AG10803 (cell line): ENCODE data around the gene KLHL3.

Source experiments
- DNase-seq: peaks from one replicate; pipeline ENCODE4 v3.0.0; 2010; ENCODE audit warnings: low read depth
- H3K4me3 ChIP-seq: 2 replicates; pipeline ENCODE4 v1.5.1; 2011; ENCODE audit warnings: mild to moderate bottlenecking, low read length, control low read depth
- TF ChIP-seq, protein P1 (sequence below): conservative IDR thresholded peaks from 2 replicates; pipeline ENCODE4 v1.5.1; 2011; ENCODE audit warnings: mild to moderate bottlenecking, low read length, control low read depth, inconsistent platforms

The KLHL3 gene

DNA sequence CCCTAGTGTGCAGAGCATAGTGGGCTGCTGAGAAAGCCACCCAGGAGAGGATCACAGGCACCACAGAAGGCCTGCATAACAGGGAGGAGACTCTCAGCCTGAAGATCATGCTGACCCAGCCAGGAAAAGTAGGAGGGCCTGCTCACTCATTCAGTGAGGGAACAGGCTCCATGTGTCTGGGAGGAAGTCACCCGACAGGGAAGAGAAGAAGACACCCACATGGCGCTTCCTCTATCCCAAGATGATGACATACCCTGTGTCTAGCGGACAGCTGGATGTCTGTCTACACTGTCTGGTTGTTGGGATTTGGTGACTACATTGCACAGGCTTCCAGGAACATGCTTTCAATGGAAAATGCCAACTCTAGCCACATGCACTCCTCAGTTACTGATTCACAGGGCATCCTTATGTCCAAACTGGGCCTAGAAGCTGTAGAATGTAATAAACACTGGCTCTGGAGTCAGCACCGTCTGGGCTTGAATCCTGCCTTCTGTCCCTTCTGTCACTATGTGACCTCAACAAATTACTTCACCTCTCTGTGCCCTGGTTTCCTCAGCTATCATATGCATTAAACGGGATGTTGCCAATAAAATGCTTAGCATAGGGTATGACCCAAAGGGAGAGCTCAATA, 47.6 kb downstream of the KLHL3 start:
- H3K4me3 ChIP-seq: no peak overlapping the region
- peak; percentile 49 for DNase-seq
- TF ChIP-seq, protein P1, sequence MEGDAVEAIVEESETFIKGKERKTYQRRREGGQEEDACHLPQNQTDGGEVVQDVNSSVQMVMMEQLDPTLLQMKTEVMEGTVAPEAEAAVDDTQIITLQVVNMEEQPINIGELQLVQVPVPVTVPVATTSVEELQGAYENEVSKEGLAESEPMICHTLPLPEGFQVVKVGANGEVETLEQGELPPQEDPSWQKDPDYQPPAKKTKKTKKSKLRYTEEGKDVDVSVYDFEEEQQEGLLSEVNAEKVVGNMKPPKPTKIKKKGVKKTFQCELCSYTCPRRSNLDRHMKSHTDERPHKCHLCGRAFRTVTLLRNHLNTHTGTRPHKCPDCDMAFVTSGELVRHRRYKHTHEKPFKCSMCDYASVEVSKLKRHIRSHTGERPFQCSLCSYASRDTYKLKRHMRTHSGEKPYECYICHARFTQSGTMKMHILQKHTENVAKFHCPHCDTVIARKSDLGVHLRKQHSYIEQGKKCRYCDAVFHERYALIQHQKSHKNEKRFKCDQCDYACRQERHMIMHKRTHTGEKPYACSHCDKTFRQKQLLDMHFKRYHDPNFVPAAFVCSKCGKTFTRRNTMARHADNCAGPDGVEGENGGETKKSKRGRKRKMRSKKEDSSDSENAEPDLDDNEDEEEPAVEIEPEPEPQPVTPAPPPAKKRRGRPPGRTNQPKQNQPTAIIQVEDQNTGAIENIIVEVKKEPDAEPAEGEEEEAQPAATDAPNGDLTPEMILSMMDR: no peak

DNA sequence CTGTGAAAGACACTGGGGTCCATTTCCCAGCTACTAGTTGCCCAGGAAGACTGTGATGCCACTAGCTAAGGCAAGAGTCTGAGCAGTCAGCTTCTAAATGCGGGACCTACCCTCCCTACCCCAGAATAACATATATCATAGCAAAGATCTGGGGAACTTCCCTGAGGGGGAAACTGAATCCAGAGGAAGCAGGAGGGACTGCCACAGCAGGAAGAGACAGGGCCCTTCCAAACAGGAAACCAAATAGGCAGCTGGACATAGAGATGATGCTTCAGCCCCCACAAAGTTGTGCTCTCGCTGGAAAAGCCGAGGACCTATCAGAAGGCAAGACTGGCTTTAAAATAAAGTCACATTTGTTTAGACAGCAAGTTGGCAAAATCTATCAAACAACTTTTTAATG, 51.1 kb downstream of the KLHL3 start:
- TF ChIP-seq, protein P1: no peak
- DNase-seq: no peak
- H3K4me3 ChIP-seq: no peak overlapping the region

DNA sequence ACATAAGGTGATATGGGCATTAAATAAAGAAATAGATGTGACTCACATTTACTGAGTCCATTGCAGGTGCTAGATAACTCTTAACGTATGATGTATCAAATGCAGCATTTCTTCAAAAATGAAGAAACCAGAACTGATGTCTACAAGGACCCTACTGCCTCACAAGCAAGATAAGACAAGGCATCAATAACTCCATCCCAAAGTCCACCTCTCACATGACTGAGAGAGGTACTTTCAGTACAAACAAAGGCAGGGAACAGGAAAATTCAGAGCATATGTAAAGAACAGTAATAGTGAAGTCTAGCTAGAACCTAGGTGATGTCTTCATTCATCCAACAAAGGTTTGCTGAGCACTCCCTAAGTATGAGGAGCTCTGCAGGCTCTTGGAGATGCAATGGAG, 54.7 kb downstream of the KLHL3 start:
- TF ChIP-seq, protein P1: no peak
- H3K4me3 ChIP-seq: no peak overlapping the region
- no peak for DNase-seq

DNA sequence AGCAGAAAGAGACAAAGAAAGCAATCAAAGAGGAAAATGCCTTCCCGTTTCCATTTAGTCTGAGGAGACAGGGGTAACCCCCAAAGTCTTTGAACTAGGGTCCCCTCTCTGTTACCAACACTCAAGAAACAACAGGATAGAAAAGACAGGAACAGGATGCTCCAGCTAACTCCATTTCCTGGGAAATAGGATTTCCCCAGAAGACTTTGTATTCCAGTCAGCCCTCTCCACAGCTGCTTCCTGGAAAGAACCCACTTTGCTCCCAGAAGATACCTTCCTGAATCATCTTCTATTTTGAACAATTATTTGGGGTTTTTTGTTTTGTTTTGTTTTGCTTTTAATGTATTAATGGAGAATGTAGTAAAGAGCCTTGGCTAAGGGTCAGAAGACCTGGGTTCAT, 56.0 kb downstream of the KLHL3 start:
- no peak overlapping the region for H3K4me3 ChIP-seq
- no peak for DNase-seq
- TF ChIP-seq, protein P1: no peak

DNA sequence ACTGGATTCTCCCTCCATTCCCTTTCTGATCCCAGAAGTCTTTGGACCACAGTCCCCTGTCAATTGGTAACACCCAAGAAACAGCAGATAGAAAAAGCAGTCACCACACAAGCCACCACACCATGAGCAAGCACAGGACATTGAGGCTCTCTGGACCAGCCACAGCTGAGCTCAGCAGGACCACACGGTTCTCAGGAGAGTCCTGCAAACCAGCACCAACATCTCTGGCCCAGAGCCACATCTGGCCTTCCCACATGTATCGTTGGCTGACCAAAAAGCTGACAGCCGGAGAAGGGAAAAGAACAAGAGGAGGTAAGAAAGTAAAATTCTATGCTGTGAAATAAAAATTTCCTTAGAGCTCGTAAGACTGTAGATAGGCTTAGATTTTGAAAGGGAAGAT, 56.7 kb downstream of the KLHL3 start:
- H3K4me3 ChIP-seq: no peak overlapping the region
- TF ChIP-seq, protein P1: no peak
- DNase-seq: no peak

DNA sequence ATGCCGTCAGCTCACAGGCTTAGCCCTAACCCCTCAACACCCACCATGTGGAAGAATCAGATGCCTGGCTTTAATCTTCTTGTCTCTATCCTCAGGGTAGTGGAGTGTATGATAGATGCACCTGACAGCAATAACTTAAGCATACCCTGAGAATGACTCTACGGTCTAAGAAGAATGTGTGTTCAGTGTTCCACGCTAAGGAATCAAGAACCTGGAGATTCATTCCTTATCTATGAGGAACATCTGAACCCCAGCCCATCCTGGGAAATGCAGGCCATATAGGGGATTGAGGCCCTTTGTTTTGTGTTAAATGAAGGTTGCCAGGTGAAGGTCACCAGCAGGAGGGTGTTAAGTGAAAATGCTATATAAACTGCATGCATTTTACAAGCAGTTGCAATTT, 63.0 kb downstream of the KLHL3 start:
- TF ChIP-seq, protein P1: no peak

DNA sequence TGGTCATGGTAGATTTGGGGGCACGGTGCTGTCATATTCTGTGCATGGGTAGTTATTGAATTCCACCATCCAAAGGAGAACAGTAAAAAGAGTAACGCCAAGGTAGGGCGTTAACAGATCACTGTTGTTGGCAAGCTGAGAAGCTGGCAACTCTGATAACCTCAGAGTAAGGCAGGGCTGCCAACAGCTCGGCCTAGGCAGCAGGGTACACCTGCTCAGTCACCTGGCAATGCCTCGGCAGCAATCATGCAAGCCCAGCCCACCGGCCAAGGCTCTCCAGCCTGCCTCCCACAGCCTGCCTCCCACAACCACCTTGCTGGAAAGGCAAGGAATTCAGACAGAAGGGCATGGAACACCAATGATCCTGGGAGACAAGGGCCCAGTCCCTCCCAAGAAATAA, 63.9 kb downstream of the KLHL3 start:
- no peak overlapping the region for H3K4me3 ChIP-seq
- DNase-seq: no peak
- TF ChIP-seq, protein P1: no peak

More for the DNA sequence above, 63.0 kb downstream of the KLHL3 start:
- no peak overlapping the region for H3K4me3 ChIP-seq
- DNase-seq: no peak
